ENCODE results near the gene AMACR.
"Not testable (repeated sequence)": the region's sequence is repeated elsewhere in the genome, so short reads cannot be mapped to it uniquely, and the experiment has no call there.

Gene AMACR

GRCh38 chr5:33968211-33969005, 39.4 kb downstream of the AMACR start:
- no peak for DNase-seq (ENCODE audit: low read depth)

DNA sequence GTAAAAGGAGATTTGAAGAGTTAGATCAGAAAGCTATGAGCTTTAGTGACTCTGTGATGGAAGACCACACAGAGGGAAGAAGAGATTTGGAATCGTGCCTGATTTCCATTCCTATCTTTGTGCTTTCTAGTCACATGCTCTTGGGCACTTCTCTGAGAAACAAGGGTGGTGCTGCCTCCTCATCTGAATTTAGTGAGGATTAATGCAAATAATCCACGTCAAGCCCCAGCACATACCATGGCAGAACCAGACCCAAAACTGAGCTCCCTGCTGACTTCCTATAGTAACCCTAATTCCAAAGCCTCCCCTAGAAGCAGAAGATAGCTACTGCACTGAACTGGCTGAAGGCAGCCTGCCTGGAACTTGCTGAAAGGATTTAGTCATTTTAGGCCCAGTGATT, 41.0 kb downstream of the AMACR start:
- no peak for DNase-seq (ENCODE audit: low read depth)

GRCh38 chr5:33964132-33964700, 43.6 kb downstream of the AMACR start:
- no peak for DNase-seq (ENCODE audit: low read depth)

DNA sequence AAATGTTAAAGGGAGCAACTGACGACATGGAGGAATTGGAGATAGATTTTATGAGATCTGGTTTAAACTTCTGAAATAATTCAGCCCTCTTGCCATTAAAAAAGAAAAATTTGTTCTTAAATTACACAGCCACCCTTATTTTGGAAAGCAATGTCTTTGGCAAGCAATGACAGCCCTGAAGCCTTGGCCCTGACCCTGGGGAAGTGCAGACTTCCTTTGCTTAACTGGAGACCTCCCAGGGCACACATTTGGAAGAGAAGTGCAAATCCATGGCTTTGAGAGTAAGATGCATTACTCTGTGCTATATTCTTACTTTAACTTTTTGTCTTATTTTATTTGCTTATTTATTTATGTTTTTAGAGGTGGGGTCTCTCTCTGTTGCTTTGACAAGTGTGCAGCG, 49.7 kb downstream of the AMACR start:
- DNase-seq (ENCODE audit: low read depth) = no peak

DNA sequence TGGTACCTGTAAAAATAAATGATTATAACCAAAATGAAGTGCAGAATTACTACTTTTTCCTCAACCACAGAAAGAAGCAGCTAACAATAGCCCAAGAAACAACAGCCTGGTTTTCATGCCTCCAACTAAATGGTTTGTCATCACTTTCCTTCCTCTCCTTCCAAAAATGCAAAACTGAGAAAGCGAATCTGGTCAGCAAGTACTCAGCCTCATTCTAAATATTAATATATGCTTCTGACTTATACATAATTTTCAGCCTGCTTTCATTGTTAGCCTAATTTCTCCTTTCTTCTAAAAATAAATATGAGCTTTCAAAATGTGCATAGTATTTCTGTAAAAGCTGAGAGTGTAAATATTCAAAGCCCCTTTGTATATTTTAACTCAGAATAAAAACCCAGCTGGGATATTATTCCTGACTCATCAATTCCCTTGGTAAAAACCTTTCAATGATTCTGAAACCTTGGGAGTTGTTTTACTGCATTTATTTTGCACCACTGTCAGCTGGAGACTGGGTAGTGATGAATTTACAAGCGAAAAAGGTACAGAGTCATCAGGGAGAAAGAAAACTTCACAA, 50.2 kb downstream of the AMACR start:
- DNase-seq (ENCODE audit: low read depth) = no peak

DNA sequence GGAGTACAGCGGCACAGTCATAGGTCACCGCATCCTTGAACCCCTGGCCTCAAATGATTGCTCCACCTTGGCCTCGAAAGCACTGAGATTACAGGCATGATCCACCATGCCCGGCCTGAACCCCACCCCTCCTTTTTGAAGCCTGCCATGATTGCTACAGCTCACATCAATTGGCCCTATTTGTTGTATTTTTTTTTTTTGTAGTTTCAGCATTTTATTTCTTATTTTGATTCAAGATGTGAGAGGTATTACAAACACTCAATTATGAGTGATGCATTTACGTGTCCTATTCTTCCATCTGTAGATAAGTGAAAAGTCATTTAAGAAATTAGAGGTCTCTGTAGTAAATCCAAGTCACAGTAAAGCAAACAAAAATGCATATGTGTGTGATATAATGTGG, 55.7 kb downstream of the AMACR start:
- not testable (repeated sequence) for DNase-seq (ENCODE audit: low read depth)

DNA sequence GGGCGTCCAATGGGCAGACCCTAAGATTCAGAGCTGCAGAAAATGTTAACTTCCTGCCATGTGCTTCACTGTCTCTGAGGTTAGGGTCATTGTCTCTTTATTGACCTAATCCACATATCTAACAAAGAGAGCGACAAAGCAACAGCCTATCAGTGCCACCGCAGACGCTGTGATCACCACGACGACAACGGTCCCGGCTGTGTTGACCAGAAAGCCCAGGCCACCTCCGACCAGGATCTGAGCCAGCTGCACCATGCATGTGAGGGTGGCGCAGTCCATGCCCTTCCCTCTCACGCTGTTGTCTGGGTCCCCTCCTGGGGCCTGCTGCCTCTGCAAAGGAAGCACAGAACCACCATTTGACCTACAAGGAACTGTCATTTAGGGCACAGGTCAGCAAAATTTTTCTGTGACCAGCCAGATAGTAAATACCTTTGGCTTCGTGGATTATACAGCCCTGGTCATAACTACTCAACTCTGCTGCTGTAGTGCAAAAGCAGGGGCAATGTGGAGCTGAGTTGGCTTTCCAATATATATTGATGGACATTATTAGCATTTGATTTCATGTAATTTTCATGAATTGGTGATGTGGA, 63.2 kb downstream of the AMACR start:
- no peak for DNase-seq (ENCODE audit: low read depth)

DNA sequence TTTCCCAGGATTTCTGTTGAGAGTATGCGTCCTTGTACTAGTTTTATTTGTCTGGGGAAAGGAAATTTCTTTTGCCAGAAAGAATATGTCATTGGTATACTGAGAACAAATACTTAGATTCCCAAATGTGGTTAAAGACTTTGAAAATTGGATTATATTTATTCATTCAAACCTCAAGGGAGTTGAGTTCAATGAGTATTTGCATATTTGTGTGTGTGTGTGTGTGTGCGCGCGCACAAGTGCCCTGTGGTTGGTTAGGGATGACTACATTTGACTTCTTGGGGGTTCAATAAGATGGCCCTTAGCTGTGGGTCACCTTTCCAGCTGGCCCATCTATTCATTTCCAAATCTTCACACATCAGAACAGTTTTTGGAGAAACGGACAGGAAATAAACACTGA, 66.8 kb downstream of the AMACR start:
- DNase-seq (ENCODE audit: low read depth) = no peak

DNA sequence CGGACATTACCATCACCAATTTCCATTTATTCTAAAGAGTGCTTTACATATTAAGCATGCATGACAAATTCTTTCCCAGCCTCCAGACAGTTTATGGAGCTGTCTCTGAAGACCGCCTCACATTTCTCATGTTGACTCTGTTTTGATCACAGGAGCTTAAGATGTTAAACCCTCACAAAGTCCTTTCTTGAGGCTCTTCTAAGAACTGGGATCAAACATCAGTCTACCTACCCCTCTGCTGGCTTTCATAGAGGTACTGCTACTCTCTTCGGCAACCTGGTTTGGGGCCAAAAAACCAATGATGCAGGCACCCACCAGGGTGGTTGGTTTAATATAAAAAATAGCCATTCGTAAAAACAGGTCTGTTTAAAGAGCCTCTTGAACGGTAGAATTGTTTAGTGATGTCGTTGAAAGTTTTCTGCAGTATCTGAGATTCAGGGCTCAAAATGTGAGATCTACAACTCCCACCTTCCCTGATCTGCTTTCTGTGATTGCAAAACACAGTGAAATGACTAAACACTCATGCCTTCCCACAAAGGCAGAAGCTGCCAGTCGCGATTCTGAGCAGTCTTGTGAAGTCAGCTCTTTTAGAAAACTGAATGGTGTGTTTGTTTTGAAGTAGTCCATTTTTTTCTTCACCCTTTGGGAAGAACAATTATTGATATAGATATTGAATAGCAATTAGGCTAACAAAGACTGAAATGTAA, 68.1 kb downstream of the AMACR start:
- no peak for DNase-seq (ENCODE audit: low read depth)

GRCh38 chr5:33938881-33939280, 69.0 kb downstream of the AMACR start:
- DNase-seq (ENCODE audit: low read depth) = no peak

- no peak for DNase-seq (ENCODE audit: low read depth)
Observed at GRCh38 chr5:33938507-33938796, 69.4 kb downstream of the AMACR start.

GRCh38 chr5:33937707-33938506, 69.9 kb downstream of the AMACR start:
- no peak for DNase-seq (ENCODE audit: low read depth)

DNA sequence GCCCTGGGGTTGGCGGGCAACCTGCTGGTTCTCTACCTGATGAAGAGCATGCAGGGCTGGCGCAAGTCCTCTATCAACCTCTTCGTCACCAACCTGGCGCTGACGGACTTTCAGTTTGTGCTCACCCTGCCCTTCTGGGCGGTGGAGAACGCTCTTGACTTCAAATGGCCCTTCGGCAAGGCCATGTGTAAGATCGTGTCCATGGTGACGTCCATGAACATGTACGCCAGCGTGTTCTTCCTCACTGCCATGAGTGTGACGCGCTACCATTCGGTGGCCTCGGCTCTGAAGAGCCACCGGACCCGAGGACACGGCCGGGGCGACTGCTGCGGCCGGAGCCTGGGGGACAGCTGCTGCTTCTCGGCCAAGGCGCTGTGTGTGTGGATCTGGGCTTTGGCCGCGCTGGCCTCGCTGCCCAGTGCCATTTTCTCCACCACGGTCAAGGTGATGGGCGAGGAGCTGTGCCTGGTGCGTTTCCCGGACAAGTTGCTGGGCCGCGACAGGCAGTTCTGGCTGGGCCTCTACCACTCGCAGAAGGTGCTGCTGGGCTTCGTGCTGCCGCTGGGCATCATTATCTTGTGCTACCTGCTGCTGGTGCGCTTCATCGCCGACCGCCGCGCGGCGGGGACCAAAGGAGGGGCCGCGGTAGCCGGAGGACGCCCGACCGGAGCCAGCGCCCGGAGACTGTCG, 70.7 kb downstream of the AMACR start:
- DNase-seq (ENCODE audit: low read depth) = no peak

DNA sequence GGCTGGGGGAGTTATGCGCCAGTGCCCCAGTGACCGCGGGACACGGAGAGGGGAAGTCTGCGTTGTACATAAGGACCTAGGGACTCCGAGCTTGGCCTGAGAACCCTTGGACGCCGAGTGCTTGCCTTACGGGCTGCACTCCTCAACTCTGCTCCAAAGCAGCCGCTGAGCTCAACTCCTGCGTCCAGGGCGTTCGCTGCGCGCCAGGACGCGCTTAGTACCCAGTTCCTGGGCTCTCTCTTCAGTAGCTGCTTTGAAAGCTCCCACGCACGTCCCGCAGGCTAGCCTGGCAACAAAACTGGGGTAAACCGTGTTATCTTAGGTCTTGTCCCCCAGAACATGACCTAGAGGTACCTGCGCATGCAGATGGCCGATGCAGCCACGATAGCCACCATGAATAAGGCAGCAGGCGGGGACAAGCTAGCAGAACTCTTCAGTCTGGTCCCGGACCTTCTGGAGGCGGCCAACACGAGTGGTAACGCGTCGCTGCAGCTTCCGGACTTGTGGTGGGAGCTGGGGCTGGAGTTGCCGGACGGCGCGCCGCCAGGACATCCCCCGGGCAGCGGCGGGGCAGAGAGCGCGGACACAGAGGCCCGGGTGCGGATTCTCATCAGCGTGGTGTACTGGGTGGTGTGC, 71.4 kb downstream of the AMACR start, which contains the start of gene RXFP3:
Gene RXFP3, plus strand, starts transcription at position 6 of the 636 bp plus-strand sequence. Its CDS starts 355 bp downstream, at position 361.
- DNase-seq (ENCODE audit: low read depth) = no peak

All from HS-27A (cell line).